Lower leg skin (tissue), 4 donors: ENCODE results near the gene RUVBL2. TPM values are rescaled to one million over a fixed set of nuclear protein-coding genes. Genes with fewer than 3 reads are reported as not detected.
A peak's percentile ranks its signal among the peaks of the same experiment; 100 is the strongest.

ENCODE experiments used
- DNase-seq, 2 donors: peaks; one replicate each; pipeline ENCODE4 v3.0.0-alpha.2; 2019; ENCODE audit warnings: low spot score in 2 of 2
- H3K4me3 ChIP-seq: fragments of 200-600 bp; sonication (generic); 2 replicates; pipeline ENCODE4 v1.5.1; 2017; ENCODE audit warnings: mild to moderate bottlenecking, low read depth; ENCODE audit not compliant: poor library complexity, severe bottlenecking
- POLR2A ChIP-seq, 2 donors: fragments of 450-650 bp; IDR thresholded peaks; one replicate each; pipeline ENCODE4 v1.6.1; 2016 to 2017; ENCODE audit warnings: antibody characterized with exemption in 2 of 2, mild to moderate bottlenecking in 1 of 2, moderate library complexity in 1 of 2
- WGBS, 2 donors: methylation state at CpG; one replicate each; pipeline ENCODE4 v1.1.5; 2018; 5-methylcytosine and 5-hydroxymethylcytosine counted together
- intact Hi-C: fragments of 100-400 bp; cut with DNase I; formaldehyde crosslinking; loops from one replicate; pipeline ENCODE4 v1.15.0; 2023; ENCODE audit warnings: low total_unique reads
- total RNA-seq, 4 donors: library from RNA; depleted of rRNA; stranded (reverse); fragments of >200 nt; gene quantifications; one replicate each; pipeline ENCODE4 v1.1.0, GENCODE V29; 2016
- TF ChIP-seq, protein P1 (sequence below), 3 donors: fragments of 450-650 bp; IDR thresholded peaks; one replicate each; pipeline ENCODE4 v1.5.1; 2016; ENCODE audit warnings: antibody characterized with exemption in 3 of 3, mild to moderate bottlenecking in 3 of 3, moderate library complexity in 2 of 3

RUVBL2 gene
- total RNA-seq, result 10 to 100 TPM; 61.3 to 83.8 (median 83.3) TPM

DNA sequence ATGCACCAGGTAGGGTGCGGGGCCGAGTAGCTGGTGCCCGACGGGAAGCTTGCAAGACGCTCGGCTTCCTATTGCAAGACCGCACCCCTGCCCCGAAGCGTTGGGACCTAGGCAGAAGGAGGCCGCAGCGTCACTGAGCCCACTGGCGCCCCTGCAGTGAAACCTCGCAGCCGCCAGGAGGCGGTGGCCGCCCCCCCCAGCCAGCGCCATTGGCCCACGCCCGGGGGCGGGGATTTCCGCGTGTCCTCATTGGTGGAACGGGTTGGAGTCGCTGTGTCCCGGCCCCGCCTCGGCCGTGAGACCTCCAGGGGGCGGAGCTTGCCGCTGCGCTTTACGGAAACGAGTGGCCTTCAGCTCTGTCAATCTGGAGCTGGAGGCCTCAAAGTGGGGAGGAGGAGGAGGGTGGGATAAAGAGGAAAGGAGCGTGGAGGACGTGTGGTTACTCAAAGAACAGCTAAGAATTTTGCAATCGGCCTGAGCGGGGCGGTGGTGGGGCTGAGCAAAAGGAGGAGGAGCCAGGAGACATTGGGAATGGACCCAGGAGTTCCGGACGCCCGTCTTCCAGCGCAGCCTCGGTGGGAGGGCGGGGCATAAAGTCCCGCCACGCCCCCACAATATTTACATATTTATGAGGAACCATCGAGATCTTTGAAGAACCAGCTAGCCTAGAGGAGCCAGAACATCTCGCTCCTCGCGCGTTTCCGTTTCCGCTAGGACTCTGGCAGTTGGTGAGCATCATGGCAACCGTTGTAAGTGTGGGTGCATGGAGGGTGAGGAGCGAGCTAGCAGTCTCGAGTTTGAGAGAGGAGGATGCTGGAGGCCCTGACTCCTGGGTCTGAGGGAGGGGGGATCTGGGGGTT, at the start of gene RUVBL2, which contains the start of gene GYS1:
Gene RUVBL2, plus strand, starts transcription at position 713 of the 860 bp plus-strand sequence. Its CDS starts 25 bp downstream, at position 738.
Gene GYS1, minus strand, starts transcription at position 135 of the 860 bp plus-strand sequence. CDS start 197 bp downstream, outside the sequence.
- DNase-seq, result peak; percentile 99 to 100
- 0 to 1% methylated on average over 55 to 56 of the region's 56 CpGs for WGBS, 2 donors
- TF ChIP-seq POLR2A (IDR thresholded peaks at IDR 0.05), result peak in 1 of 2 donors; percentile 29
- TF ChIP-seq, protein P1, sequence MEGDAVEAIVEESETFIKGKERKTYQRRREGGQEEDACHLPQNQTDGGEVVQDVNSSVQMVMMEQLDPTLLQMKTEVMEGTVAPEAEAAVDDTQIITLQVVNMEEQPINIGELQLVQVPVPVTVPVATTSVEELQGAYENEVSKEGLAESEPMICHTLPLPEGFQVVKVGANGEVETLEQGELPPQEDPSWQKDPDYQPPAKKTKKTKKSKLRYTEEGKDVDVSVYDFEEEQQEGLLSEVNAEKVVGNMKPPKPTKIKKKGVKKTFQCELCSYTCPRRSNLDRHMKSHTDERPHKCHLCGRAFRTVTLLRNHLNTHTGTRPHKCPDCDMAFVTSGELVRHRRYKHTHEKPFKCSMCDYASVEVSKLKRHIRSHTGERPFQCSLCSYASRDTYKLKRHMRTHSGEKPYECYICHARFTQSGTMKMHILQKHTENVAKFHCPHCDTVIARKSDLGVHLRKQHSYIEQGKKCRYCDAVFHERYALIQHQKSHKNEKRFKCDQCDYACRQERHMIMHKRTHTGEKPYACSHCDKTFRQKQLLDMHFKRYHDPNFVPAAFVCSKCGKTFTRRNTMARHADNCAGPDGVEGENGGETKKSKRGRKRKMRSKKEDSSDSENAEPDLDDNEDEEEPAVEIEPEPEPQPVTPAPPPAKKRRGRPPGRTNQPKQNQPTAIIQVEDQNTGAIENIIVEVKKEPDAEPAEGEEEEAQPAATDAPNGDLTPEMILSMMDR (IDR thresholded peaks at IDR 0.05), result peak in 2 of 3 donors; percentile 29 to 99
- H3K4me3 ChIP-seq, result peak within 1 kb of the TSS; percentile 91
- intact Hi-C loops, result loop anchor here (10.0 kb wide), 1 partner anchor 151 kb away; no protein-coding TSS in a partner anchor

DNA sequence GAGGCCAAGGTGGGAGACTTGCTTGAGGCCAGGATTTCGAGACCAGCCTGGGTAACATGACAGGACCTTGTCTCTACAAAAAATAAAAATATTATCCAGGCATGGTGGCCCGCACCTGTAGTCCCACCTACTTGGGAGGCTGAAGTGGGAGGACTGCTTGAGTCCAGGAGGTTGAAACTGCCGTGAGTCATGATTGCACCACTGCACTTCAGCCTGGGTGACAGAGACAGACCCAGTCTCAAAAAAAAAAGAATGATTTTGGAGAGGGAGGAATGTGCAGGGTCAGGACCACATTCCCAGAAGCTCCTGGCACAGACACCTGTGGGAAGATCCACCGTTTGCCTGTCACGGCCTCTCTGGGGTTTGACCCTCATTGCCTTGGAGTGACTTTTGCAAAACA, 48.3 kb upstream of the RUVBL2 start:
- TF ChIP-seq, protein P1 (IDR thresholded peaks at IDR 0.05), result no peak
- H3K4me3 ChIP-seq, result no peak overlapping the region
- intact Hi-C loops, result no loop called here
- 88 to 92% methylated on average over 5 of the region's 5 CpGs for WGBS, 2 donors
- no peak for DNase-seq

DNA sequence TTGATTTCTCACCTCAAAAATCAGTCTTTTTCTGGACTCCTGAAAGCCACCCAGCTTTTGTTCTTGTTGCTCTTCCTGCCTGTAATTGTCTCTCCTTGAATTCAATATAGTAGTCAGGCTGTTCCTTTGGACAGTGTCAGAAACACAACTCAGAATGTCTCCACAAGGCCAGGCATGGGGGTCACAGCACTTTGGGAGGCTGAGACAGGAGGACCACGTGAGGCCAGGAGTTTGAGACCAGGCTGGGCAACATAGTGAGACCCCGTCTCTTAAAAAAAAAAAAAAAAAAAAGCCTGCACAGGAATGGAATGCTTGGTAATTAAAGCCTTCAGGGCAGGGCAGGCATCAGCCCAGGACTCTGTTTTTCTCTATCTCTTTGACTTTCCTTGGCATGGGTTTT, 47.9 kb upstream of the RUVBL2 start:
- no peak overlapping the region for H3K4me3 ChIP-seq
- DNase-seq, result no peak
- TF ChIP-seq, protein P1 (IDR thresholded peaks at IDR 0.05), result no peak
- TF ChIP-seq POLR2A (IDR thresholded peaks at IDR 0.05), result no peak
- intact Hi-C loops, result no loop called here
- 74 to 83% methylated on average over 2 of the region's 2 CpGs for WGBS, 2 donors

DNA sequence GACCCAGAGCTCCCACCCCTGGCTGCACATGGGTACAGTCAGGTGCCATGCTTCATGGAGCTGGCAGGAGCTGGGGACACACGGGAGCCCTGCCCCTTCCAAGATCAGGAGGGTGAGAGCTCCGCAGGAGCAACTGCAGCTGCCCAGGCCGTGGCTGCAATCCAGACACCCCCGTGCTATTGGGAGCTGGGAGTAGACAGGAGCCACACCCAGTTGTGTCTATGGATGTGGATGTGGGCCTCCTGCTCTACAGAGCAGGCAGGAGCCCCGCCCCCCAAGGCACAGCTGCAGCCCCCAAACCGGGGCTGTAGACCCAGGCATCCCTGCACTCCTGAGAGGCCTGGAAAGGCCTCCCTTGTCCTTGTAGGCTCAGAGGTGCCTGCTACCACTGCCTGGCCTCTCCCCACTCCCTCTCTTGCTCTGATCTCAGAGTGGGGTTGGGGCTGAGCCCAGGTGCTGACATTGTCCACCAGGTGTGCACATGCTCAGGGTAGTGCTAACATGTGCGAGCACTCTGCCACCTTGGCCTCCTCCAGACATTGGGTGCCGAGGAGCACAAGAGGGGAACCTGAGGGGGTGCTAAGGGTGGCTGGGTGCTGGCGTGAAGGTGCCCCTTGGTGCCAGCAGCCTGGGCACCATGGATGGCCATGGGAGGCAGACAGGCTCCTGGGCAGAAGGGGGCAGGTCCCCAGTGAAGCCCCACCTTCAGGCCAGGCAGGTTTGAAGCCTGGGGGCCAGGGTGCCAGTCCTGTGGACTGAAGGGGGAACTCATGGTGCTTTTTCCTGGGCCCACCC, 47.0 kb upstream of the RUVBL2 start:
- TF ChIP-seq, protein P1 (IDR thresholded peaks at IDR 0.05), result no peak
- TF ChIP-seq POLR2A (IDR thresholded peaks at IDR 0.05), result no peak
- no peak overlapping the region for H3K4me3 ChIP-seq
- no peak for DNase-seq
- intact Hi-C loops, result no loop called here
- 54 to 79% methylated on average over 5 to 8 of the region's 9 CpGs for WGBS, 2 donors

DNA sequence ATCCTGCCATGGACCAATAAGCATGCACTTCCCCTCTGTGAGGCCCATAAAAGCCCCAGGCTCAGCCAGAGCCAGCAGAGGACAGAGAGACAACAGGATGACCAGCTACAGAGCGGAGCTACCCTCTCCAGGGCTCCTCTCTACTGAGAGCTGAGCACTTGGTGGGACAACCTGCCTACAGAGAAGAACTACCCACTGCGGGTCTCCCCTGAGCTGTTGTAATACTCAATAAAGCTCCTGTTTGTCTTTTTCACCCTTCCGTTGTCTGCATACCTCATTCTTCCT, 46.5 kb upstream of the RUVBL2 start:
- H3K4me3 ChIP-seq, result no peak overlapping the region
- 91 to 96% methylated on average over 3 of the region's 3 CpGs for WGBS, 2 donors
- DNase-seq, result no peak
- intact Hi-C loops, result no loop called here
- TF ChIP-seq POLR2A (IDR thresholded peaks at IDR 0.05), result no peak
- TF ChIP-seq, protein P1 (IDR thresholded peaks at IDR 0.05), result no peak
